OCI-LY7 (cell line): ENCODE data around the gene CCDC15. TPM values are rescaled to one million over a fixed set of nuclear protein-coding genes. Genes with fewer than 3 reads are reported as not detected.

Experiments
- BruUV-seq: library from RNA; stranded (reverse); fragments of 400-500 nt; replicated peaks from 2 replicates; lab custom pipeline; 2021; lab: Mats Ljungman, UMichigan
- CTCF ChIA-PET: fragments of 300-600 bp; sonication (Branson Sonifier 250); formaldehyde crosslinking; loops from one replicate; lab custom pipeline; 2022; ENCODE audit warnings: antibody characterized with exemption; ENCODE audit not compliant: unreplicated experiment; lab: Charles Lee
- POLR2A ChIA-PET: fragments of 300-600 bp; sonication (Branson Sonifier 250); formaldehyde crosslinking; loops from one replicate; lab custom pipeline; 2022; ENCODE audit warnings: antibody characterized with exemption; lab: Charles Lee
- DNase-seq: peaks from one replicate; pipeline ENCODE4 v3.0.0-alpha.2; 2015; ENCODE audit warnings: low spot score
- H2AFZ ChIP-seq: fragments of 200-600 bp; sonication (generic), shearing (Covaris generic); 2 replicates; pipeline ENCODE4 v1.6.1; 2014; ENCODE audit warnings: mild to moderate bottlenecking, antibody characterized with exemption, low read length, moderate library complexity
- H3K27ac ChIP-seq: fragments of 200-600 bp; sonication (generic); 2 replicates; pipeline ENCODE4 v1.5.1; 2014; ENCODE audit warnings: mixed run types, low read depth, mild to moderate bottlenecking, moderate library complexity, low read length, inconsistent platforms; ENCODE audit not compliant: poor library complexity, severe bottlenecking
- H3K36me3 ChIP-seq: fragments of 200-600 bp; sonication (generic); 2 replicates; pipeline ENCODE4 v1.6.1; 2014; ENCODE audit warnings: mild to moderate bottlenecking, antibody characterized with exemption, low read length, moderate library complexity, mixed read lengths; ENCODE audit not compliant: insufficient read depth
- H3K4me1 ChIP-seq: fragments of 200-600 bp; sonication (generic); 2 replicates; pipeline ENCODE4 v1.5.1; 2014; ENCODE audit warnings: mild to moderate bottlenecking, low read length; ENCODE audit not compliant: insufficient read depth, poor library complexity, severe bottlenecking
- H3K4me2 ChIP-seq: fragments of 200-600 bp; sonication (generic); 2 replicates; pipeline ENCODE4 v1.6.1; 2014; ENCODE audit warnings: mild to moderate bottlenecking, low read length
- H3K4me3 ChIP-seq: fragments of 200-600 bp; sonication (generic); 2 replicates; pipeline ENCODE4 v1.5.1; 2014; ENCODE audit warnings: mild to moderate bottlenecking, low read depth, low read length; ENCODE audit not compliant: poor library complexity, severe bottlenecking
- H3K79me2 ChIP-seq: fragments of 200-600 bp; sonication (generic); 2 replicates; pipeline ENCODE4 v1.6.1; 2016; ENCODE audit warnings: low read depth, mild to moderate bottlenecking, low read length, moderate library complexity, mixed read lengths; ENCODE audit not compliant: insufficient read depth
- H3K9me2 ChIP-seq: fragments of 200-600 bp; sonication (generic); 2 replicates; pipeline ENCODE4 v1.6.1; 2016; ENCODE audit warnings: mild to moderate bottlenecking, low read length, mixed read lengths; ENCODE audit not compliant: insufficient read depth
- H3K9me3 ChIP-seq: fragments of 200-600 bp; sonication (generic); 2 replicates; pipeline ENCODE4 v1.6.1; 2014; ENCODE audit warnings: mild to moderate bottlenecking, mixed run types, low read length, mixed read lengths
- H4K20me1 ChIP-seq: fragments of 200-600 bp; sonication (generic); 2 replicates; pipeline ENCODE4 v1.6.1; 2014; ENCODE audit warnings: mild to moderate bottlenecking, antibody characterized with exemption, low read length, moderate library complexity, mixed read lengths; ENCODE audit not compliant: insufficient read depth
- EZH2phosphoT487 ChIP-seq: fragments of 200-600 bp; sonication (generic); IDR thresholded peaks from 2 replicates; pipeline ENCODE4 v1.6.1; 2018; ENCODE audit warnings: low read depth, borderline replicate concordance, mild to moderate bottlenecking, mixed run types, antibody characterized with exemption, low read length, moderate library complexity, mixed read lengths
- intact Hi-C: fragments of 100-400 bp; cut with micrococcal nuclease; formaldehyde crosslinking; loops from one replicate; pipeline ENCODE4 v1.10.0; 2022; ENCODE audit not compliant: unreplicated experiment
- total RNA-seq, 2 experiments: library from RNA; depleted of rRNA in 1 of 2; stranded (reverse); fragments of >200 nt in 1 of 2; shearing (Covaris generic) in 1 of 2; gene quantifications; 2 replicates each; pipeline ENCODE4 v1.2.3, GENCODE V29; 2014 to 2022
- TF ChIP-seq, protein P1 (sequence below): fragments of 200-600 bp; sonication (generic); conservative IDR thresholded peaks from 2 replicates; pipeline ENCODE4 v1.5.1; 2014; ENCODE audit warnings: mild to moderate bottlenecking, antibody characterized with exemption, low read length, moderate library complexity, mixed read lengths

CCDC15 gene
- total RNA-seq, 2 experiments from 2014 or later: 9.6 to 10.6 TPM

GRCh38 chr11:125082611-125083311 is 128.8 kb downstream of the CCDC15 start:
- POLR2A ChIA-PET: interaction anchor here (1.0 to 1.4 kb wide), 4 partner anchors 10 to 269 kb away, joined by 3 to 9 read pairs (median 4); partner anchors contain the start of gene TMEM218
- Histone ChIP-seq H3K4me2 (no peak overlapping the region), H3K4me3 (no peak overlapping the region), H3K36me3 (no peaks in the 10 kb centered on the region), H2AFZ (no peak overlapping the region), H4K20me1 (no peaks in the 10 kb centered on the region), H3K9me2 (no peaks in the 10 kb centered on the region), H3K4me1 (no peaks in the 10 kb centered on the region), H3K27ac (no peak overlapping the region), H3K79me2 (no peaks in the 10 kb centered on the region), H3K9me3 (no peaks in the 10 kb centered on the region)
- TF ChIP-seq, protein P1, sequence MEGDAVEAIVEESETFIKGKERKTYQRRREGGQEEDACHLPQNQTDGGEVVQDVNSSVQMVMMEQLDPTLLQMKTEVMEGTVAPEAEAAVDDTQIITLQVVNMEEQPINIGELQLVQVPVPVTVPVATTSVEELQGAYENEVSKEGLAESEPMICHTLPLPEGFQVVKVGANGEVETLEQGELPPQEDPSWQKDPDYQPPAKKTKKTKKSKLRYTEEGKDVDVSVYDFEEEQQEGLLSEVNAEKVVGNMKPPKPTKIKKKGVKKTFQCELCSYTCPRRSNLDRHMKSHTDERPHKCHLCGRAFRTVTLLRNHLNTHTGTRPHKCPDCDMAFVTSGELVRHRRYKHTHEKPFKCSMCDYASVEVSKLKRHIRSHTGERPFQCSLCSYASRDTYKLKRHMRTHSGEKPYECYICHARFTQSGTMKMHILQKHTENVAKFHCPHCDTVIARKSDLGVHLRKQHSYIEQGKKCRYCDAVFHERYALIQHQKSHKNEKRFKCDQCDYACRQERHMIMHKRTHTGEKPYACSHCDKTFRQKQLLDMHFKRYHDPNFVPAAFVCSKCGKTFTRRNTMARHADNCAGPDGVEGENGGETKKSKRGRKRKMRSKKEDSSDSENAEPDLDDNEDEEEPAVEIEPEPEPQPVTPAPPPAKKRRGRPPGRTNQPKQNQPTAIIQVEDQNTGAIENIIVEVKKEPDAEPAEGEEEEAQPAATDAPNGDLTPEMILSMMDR: no peak
- no peak for TF ChIP-seq EZH2phosphoT487
- no TSS peak for BruUV-seq
- no peak for DNase-seq
- CTCF ChIA-PET: interaction anchor here (1.4 kb wide), 1 partner anchor 42 kb away, joined by 4 read pairs; no protein-coding TSS in a partner anchor
- intact Hi-C loops: no loop called here

DNA sequence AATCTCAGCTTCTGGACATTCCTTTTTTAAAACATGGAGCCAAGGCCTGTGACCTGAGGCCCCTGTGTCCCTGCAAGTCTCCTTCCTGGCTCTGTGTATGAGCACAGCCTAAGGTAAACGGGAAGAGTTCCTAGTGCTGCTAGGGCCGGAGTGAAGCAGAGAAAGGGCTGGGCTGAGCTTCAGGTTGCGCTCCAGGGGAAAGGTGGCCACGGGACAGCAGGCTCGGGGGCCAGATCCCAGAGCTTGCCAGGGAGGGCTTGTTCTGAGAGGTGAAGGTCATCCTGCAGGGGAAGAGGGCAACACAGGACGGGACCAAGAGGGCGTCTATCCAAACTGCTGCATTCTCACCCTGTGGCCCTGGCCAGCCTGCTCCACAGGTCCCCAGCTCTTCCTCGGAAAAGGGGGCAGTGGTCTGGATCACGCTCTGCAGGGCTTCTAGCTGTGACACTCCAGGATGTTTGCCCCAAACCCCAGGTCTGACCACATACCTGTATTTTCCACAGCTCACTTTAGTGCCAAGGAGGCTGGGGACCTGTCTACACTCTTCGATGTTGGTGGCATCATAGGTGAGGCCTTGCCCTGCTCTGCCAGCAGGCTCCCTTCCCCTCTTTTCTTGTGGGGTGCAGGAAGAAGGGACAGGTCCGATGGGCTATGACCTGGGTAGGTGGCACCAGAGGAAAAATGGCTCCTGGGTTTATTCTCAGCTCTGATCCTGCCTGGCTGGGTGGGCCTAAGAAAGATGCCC is 129.5 kb downstream of the CCDC15 start:
- H3K36me3 ChIP-seq: no peaks in the 10 kb centered on the region
- no peaks in the 10 kb centered on the region for H3K79me2 ChIP-seq
- no peak overlapping the region for H2AFZ ChIP-seq
- no peak overlapping the region for H3K27ac ChIP-seq
- intact Hi-C loops: no loop called here
- no peaks in the 10 kb centered on the region for H3K4me1 ChIP-seq
- POLR2A ChIA-PET: interaction anchor here (1.0 to 1.4 kb wide), 4 partner anchors 11 to 269 kb away, joined by 3 to 9 read pairs (median 4); partner anchors contain the start of gene TMEM218
- H3K4me2 ChIP-seq: no peak overlapping the region
- CTCF ChIA-PET: interaction anchor here (0.6 to 1.4 kb wide), 2 partner anchors 21 to 41 kb away, joined by 3 to 4 read pairs; partner anchors contain the start of gene SLC37A2
- no peak overlapping the region for H3K4me3 ChIP-seq
- no peaks in the 10 kb centered on the region for H4K20me1 ChIP-seq
- TF ChIP-seq, protein P1: no peak
- TF ChIP-seq EZH2phosphoT487: no peak
- H3K9me2 ChIP-seq: no peaks in the 10 kb centered on the region
- BruUV-seq: no TSS peak
- no peaks in the 10 kb centered on the region for H3K9me3 ChIP-seq
- no peak for DNase-seq
